ENCODE data around the gene SH2D3C. TPM values are rescaled to one million over a fixed set of nuclear protein-coding genes. Genes with fewer than 3 reads are reported as not detected.
"Not testable (repeated sequence)": the region's sequence is repeated elsewhere in the genome, so short reads cannot be mapped to it uniquely, and the experiment has no call there.

Gene SH2D3C
- total and polyA plus RNA-seq, 9 donors, result 12.4 to 22.5 (median 19.8) TPM

GRCh38 chr9:127767909-127768331, 10.5 kb downstream of the SH2D3C start:
- WGBS (ENCODE audit: insufficient coverage), result 8% methylated on average over 4 of the region's 13 CpGs
- no peaks in the 10 kb centered on the region for H3K27me3 ChIP-seq (ENCODE audit: control insufficient read depth, insufficient read depth, low read length)
- peak overlapping the region; percentile 79 for H3K27ac ChIP-seq (ENCODE audit: low read length)
- H3K9me3 ChIP-seq (replicated peaks; ENCODE audit: control insufficient read depth, low read depth, low read length), result no peaks in the 10 kb centered on the region
- peak; percentile 67 for DNase-seq
- H3K36me3 ChIP-seq (ENCODE audit: control insufficient read depth, insufficient read depth, low read length), result peaks cover 8% of the 10 kb centered on the region
- H3K4me1 ChIP-seq (ENCODE audit: control insufficient read depth, insufficient read depth, low read length), result peaks cover 42% of the 10 kb centered on the region
- no peak overlapping the region for H3K4me3 ChIP-seq (ENCODE audit: low read length)

- Histone ChIP-seq H3K27me3 (ENCODE audit: control insufficient read depth, insufficient read depth, low read length) (peaks cover 2% of the 10 kb centered on the region), H3K4me3 (ENCODE audit: low read length) (no peak overlapping the region), H3K36me3 (ENCODE audit: control insufficient read depth, insufficient read depth, low read length) (peaks cover 11% of the 10 kb centered on the region), H3K27ac (ENCODE audit: low read length) (peak overlapping the region; percentile 79), H3K9me3 (replicated peaks; ENCODE audit: control insufficient read depth, low read depth, low read length) (no peaks in the 10 kb centered on the region), H3K4me1 (ENCODE audit: control insufficient read depth, insufficient read depth, low read length) (peaks cover 47% of the 10 kb centered on the region)
- WGBS (ENCODE audit: insufficient coverage), result 20% methylated on average over 2 of the region's 3 CpGs
- no peak for DNase-seq
Observed at GRCh38 chr9:127767410-127767809, 11.1 kb downstream of the SH2D3C start.

- Histone ChIP-seq H3K36me3 (ENCODE audit: control insufficient read depth, insufficient read depth, low read length) (peaks cover 17% of the 10 kb centered on the region), H3K4me3 (ENCODE audit: low read length) (no peak overlapping the region), H3K9me3 (replicated peaks; ENCODE audit: control insufficient read depth, low read depth, low read length) (no peaks in the 10 kb centered on the region), H3K4me1 (ENCODE audit: control insufficient read depth, insufficient read depth, low read length) (peaks cover 50% of the 10 kb centered on the region), H3K27ac (ENCODE audit: low read length) (no peak overlapping the region), H3K27me3 (ENCODE audit: control insufficient read depth, insufficient read depth, low read length) (peaks cover 2% of the 10 kb centered on the region)
- no peak for DNase-seq
- 70% methylated on average over 1 of the region's 1 CpG for WGBS (ENCODE audit: insufficient coverage)
Observed at GRCh38 chr9:127765418-127765817, 13.0 kb downstream of the SH2D3C start.

GRCh38 chr9:127763918-127764384, 14.5 kb downstream of the SH2D3C start:
- Histone ChIP-seq H3K27ac (ENCODE audit: low read length) (peak overlapping the region; percentile 71), H3K9me3 (replicated peaks; ENCODE audit: control insufficient read depth, low read depth, low read length) (no peaks in the 10 kb centered on the region), H3K36me3 (ENCODE audit: control insufficient read depth, insufficient read depth, low read length) (peaks cover 20% of the 10 kb centered on the region), H3K4me3 (ENCODE audit: low read length) (no peak overlapping the region), H3K4me1 (ENCODE audit: control insufficient read depth, insufficient read depth, low read length) (peaks cover 43% of the 10 kb centered on the region), H3K27me3 (ENCODE audit: control insufficient read depth, insufficient read depth, low read length) (peaks cover 2% of the 10 kb centered on the region)
- DNase-seq, result peak; percentile 62
- 40% methylated on average over 7 of the region's 7 CpGs for WGBS (ENCODE audit: insufficient coverage)

GRCh38 chr9:127762111-127762676, 16.3 kb downstream of the SH2D3C start:
- H3K27ac ChIP-seq (ENCODE audit: low read length), result peak overlapping the region; percentile 71
- H3K36me3 ChIP-seq (ENCODE audit: control insufficient read depth, insufficient read depth, low read length), result peaks cover 21% of the 10 kb centered on the region
- H3K27me3 ChIP-seq (ENCODE audit: control insufficient read depth, insufficient read depth, low read length), result peaks cover 2% of the 10 kb centered on the region
- peak; percentile 64 for DNase-seq
- no peak overlapping the region for H3K4me3 ChIP-seq (ENCODE audit: low read length)
- H3K9me3 ChIP-seq (replicated peaks; ENCODE audit: control insufficient read depth, low read depth, low read length), result no peaks in the 10 kb centered on the region
- H3K4me1 ChIP-seq (ENCODE audit: control insufficient read depth, insufficient read depth, low read length), result peaks cover 31% of the 10 kb centered on the region
- 23% methylated on average over 16 of the region's 16 CpGs for WGBS (ENCODE audit: insufficient coverage)

GRCh38 chr9:127761491-127761956, 16.9 kb downstream of the SH2D3C start:
- no peak for DNase-seq
- no peak overlapping the region for H3K4me3 ChIP-seq (ENCODE audit: low read length)
- H3K4me1 ChIP-seq (ENCODE audit: control insufficient read depth, insufficient read depth, low read length), result peaks cover 25% of the 10 kb centered on the region
- H3K27me3 ChIP-seq (ENCODE audit: control insufficient read depth, insufficient read depth, low read length), result peaks cover 2% of the 10 kb centered on the region
- 39% methylated on average over 4 of the region's 5 CpGs for WGBS (ENCODE audit: insufficient coverage)
- H3K9me3 ChIP-seq (replicated peaks; ENCODE audit: control insufficient read depth, low read depth, low read length), result no peaks in the 10 kb centered on the region
- peak overlapping the region; percentile 71 for H3K27ac ChIP-seq (ENCODE audit: low read length)
- peaks cover 16% of the 10 kb centered on the region for H3K36me3 ChIP-seq (ENCODE audit: control insufficient read depth, insufficient read depth, low read length)

GRCh38 chr9:127761061-127761460, 17.4 kb downstream of the SH2D3C start:
- Histone ChIP-seq H3K27me3 (ENCODE audit: control insufficient read depth, insufficient read depth, low read length) (peaks cover 4% of the 10 kb centered on the region), H3K9me3 (replicated peaks; ENCODE audit: control insufficient read depth, low read depth, low read length) (no peaks in the 10 kb centered on the region), H3K27ac (ENCODE audit: low read length) (peak overlapping the region; percentile 29), H3K36me3 (ENCODE audit: control insufficient read depth, insufficient read depth, low read length) (peaks cover 19% of the 10 kb centered on the region), H3K4me1 (ENCODE audit: control insufficient read depth, insufficient read depth, low read length) (peaks cover 25% of the 10 kb centered on the region), H3K4me3 (ENCODE audit: low read length) (no peak overlapping the region)
- 80% methylated on average over 5 of the region's 5 CpGs for WGBS (ENCODE audit: insufficient coverage)
- DNase-seq, result no peak

- no peaks in the 10 kb centered on the region for H3K9me3 ChIP-seq (replicated peaks; ENCODE audit: control insufficient read depth, low read depth, low read length)
- 100% methylated on average over 2 of the region's 5 CpGs for WGBS (ENCODE audit: insufficient coverage)
- H3K4me1 ChIP-seq (ENCODE audit: control insufficient read depth, insufficient read depth, low read length), result peaks cover 35% of the 10 kb centered on the region
- H3K4me3 ChIP-seq (ENCODE audit: low read length), result no peak overlapping the region
- no peak overlapping the region for H3K27ac ChIP-seq (ENCODE audit: low read length)
- no peak for DNase-seq
- peaks cover 20% of the 10 kb centered on the region for H3K27me3 ChIP-seq (ENCODE audit: control insufficient read depth, insufficient read depth, low read length)
- peaks cover 19% of the 10 kb centered on the region for H3K36me3 ChIP-seq (ENCODE audit: control insufficient read depth, insufficient read depth, low read length)
Observed at GRCh38 chr9:127758843-127759242, 19.6 kb downstream of the SH2D3C start.

GRCh38 chr9:127756776-127757175, 21.7 kb downstream of the SH2D3C start:
- Histone ChIP-seq H3K27me3 (ENCODE audit: control insufficient read depth, insufficient read depth, low read length) (peaks cover 32% of the 10 kb centered on the region), H3K4me1 (ENCODE audit: control insufficient read depth, insufficient read depth, low read length) (peaks cover 20% of the 10 kb centered on the region), H3K36me3 (ENCODE audit: control insufficient read depth, insufficient read depth, low read length) (peaks cover 21% of the 10 kb centered on the region)
- 83% methylated on average over 1 of the region's 11 CpGs for WGBS (ENCODE audit: insufficient coverage)
- not testable (repeated sequence) for H3K4me3 ChIP-seq (ENCODE audit: low read length); H3K27ac ChIP-seq (ENCODE audit: low read length); DNase-seq; H3K9me3 ChIP-seq (replicated peaks; ENCODE audit: control insufficient read depth, low read depth, low read length)

GRCh38 chr9:127756233-127756632, 22.2 kb downstream of the SH2D3C start:
- H3K4me3 ChIP-seq (ENCODE audit: low read length), result no peak overlapping the region

More at GRCh38 chr9:127756233-127756632, 22.2 kb downstream of the SH2D3C start:
- no peak overlapping the region for H3K27ac ChIP-seq (ENCODE audit: low read length)
- H3K27me3 ChIP-seq (ENCODE audit: control insufficient read depth, insufficient read depth, low read length), result peaks cover 33% of the 10 kb centered on the region
- 80% methylated on average over 3 of the region's 3 CpGs for WGBS (ENCODE audit: insufficient coverage)
- H3K4me1 ChIP-seq (ENCODE audit: control insufficient read depth, insufficient read depth, low read length), result peaks cover 16% of the 10 kb centered on the region
- no peak for DNase-seq
- H3K9me3 ChIP-seq (replicated peaks; ENCODE audit: control insufficient read depth, low read depth, low read length), result no peaks in the 10 kb centered on the region
- H3K36me3 ChIP-seq (ENCODE audit: control insufficient read depth, insufficient read depth, low read length), result peaks cover 20% of the 10 kb centered on the region
